H1 (cell line): ENCODE results near the gene RAP1A. TPM values are rescaled to one million over a fixed set of nuclear protein-coding genes. Genes with fewer than 3 reads are reported as not detected.
A peak's percentile ranks its signal among the peaks of the same experiment; 100 is the strongest.

Experiments
- CTCF ChIA-PET: fragments of 300-600 bp; sonication (Branson Sonifier 250); formaldehyde crosslinking; loops from one replicate; lab custom pipeline; 2021; ENCODE audit not compliant: partially characterized antibody; lab: Charles Lee
- POLR2A ChIA-PET: fragments of 300-600 bp; sonication (Branson Sonifier 250); formaldehyde crosslinking; loops from one replicate; lab custom pipeline; 2021; ENCODE audit warnings: inconsistent platforms; ENCODE audit not compliant: partially characterized antibody; lab: Charles Lee
- DNase-seq, 2 experiments: peaks; one replicate each; pipeline versions ENCODE4 v3.0.0 to v3.0.0-alpha.2; 2010 to 2022; ENCODE audit warnings: low spot score in 2 of 2, low read depth in 1 of 2, mixed read lengths in 1 of 2
- FAIRE-seq: peaks from 2 replicates; lab custom pipeline; 2011; peaks lifted over from hg19 to GRCh38; lab: Jason Lieb, UNC
- H2AFZ ChIP-seq: 2 replicates; pipeline ENCODE4 v1.8.1; 2012; ENCODE audit warnings: low read length, inconsistent platforms
- H2AK5ac ChIP-seq: 2 replicates; pipeline ENCODE4 v1.6.1; 2013; ENCODE audit warnings: low read depth, low read length
- H2BK120ac ChIP-seq: replicated peaks from 2 replicates; pipeline ENCODE3; 2013; ENCODE audit warnings: low read depth, low read length, inconsistent platforms
- H2BK12ac ChIP-seq: 2 replicates; pipeline ENCODE4 v1.6.1; 2013; ENCODE audit warnings: low read depth, low read length
- H2BK15ac ChIP-seq: 2 replicates; pipeline ENCODE4 v1.6.1; 2013; ENCODE audit warnings: low read length
- H2BK20ac ChIP-seq: 2 replicates; pipeline ENCODE4 v1.6.1; 2013; ENCODE audit warnings: low read length
- H2BK5ac ChIP-seq: 2 replicates; pipeline ENCODE4 v1.6.1; 2013; ENCODE audit warnings: low read depth, low read length
- H3K14ac ChIP-seq: 2 replicates; pipeline ENCODE4 v1.6.1; 2013; ENCODE audit warnings: inconsistent platforms; ENCODE audit not compliant: insufficient read length
- H3K18ac ChIP-seq: 2 replicates; pipeline ENCODE4 v1.6.1; 2013; ENCODE audit warnings: low read length; ENCODE audit errors: extremely low read depth
- H3K23ac ChIP-seq: 2 replicates; pipeline ENCODE4 v1.6.1; 2013; ENCODE audit warnings: inconsistent platforms; ENCODE audit not compliant: insufficient read length
- H3K23me2 ChIP-seq: 2 replicates; pipeline ENCODE4 v1.6.1; 2013; ENCODE audit warnings: low read depth, low read length
- H3K27ac ChIP-seq: 2 replicates; pipeline ENCODE4 v1.6.1; 2011; ENCODE audit warnings: low read depth, low read length, inconsistent platforms
- H3K27me3 ChIP-seq, 4 experiments: replicated peaks in 1 of 4; 1 replicate in 1 of 4; 2 replicates in 3 of 4; pipeline versions ENCODE4 v1.6.1 to v1.8.1; 2011 to 2013; ENCODE audit warnings: low read length in 3 of 4, mild to moderate bottlenecking in 3 of 4, inconsistent platforms in 2 of 4, mixed read lengths in 2 of 4, moderate library complexity in 1 of 4; ENCODE audit not compliant: control insufficient read depth in 3 of 4, insufficient read depth in 3 of 4; ENCODE audit errors: extremely low read depth in 1 of 4
- H3K36me3 ChIP-seq, 4 experiments: 2 replicates each; pipeline versions ENCODE4 v1.6.1 to v1.8.1; 2011 to 2013; ENCODE audit warnings: mild to moderate bottlenecking in 4 of 4, low read length in 3 of 4, moderate library complexity in 2 of 4, control low read depth in 1 of 4, inconsistent platforms in 1 of 4; ENCODE audit not compliant: insufficient read depth in 4 of 4, control insufficient read depth in 2 of 4
- H3K4ac ChIP-seq: replicated peaks from 2 replicates; pipeline ENCODE3; 2013; ENCODE audit warnings: low read length, low read depth, mixed read lengths, inconsistent platforms; ENCODE audit not compliant: insufficient read length
- H3K4me1 ChIP-seq, 4 experiments: replicated peaks in 1 of 4; 1 replicate in 1 of 4; 2 replicates in 3 of 4; pipeline versions ENCODE4 v1.6.1 to v1.8.1; 2011 to 2013; ENCODE audit warnings: low read length in 3 of 4, inconsistent platforms in 2 of 4, mixed read lengths in 1 of 4; ENCODE audit not compliant: insufficient read depth in 4 of 4, control insufficient read depth in 3 of 4
- H3K4me2 ChIP-seq, 2 experiments: 2 replicates each; pipeline versions ENCODE4 v1.6.1 to v1.8.1; 2011 to 2013; ENCODE audit warnings: low read depth in 2 of 2, low read length in 2 of 2, control low read depth in 1 of 2, inconsistent platforms in 1 of 2, mild to moderate bottlenecking in 1 of 2; ENCODE audit not compliant: insufficient read depth in 1 of 2
- H3K4me3 ChIP-seq, 4 experiments: fragments of 200-600, 300-600 bp in 1 of 4; sonication (generic), shearing (Covaris generic), sonication (Bioruptor Twin) in 1 of 4; 2 replicates each; pipeline versions ENCODE4 v1.5.1 to v1.8.1; 2011 to 2016; ENCODE audit warnings: low read length in 4 of 4, low read depth in 3 of 4, control low read depth in 2 of 4, inconsistent platforms in 2 of 4, mild to moderate bottlenecking in 2 of 4, mixed read lengths in 1 of 4, moderate library complexity in 1 of 4; ENCODE audit not compliant: insufficient read depth in 2 of 4; ENCODE audit errors: extremely low read depth in 1 of 4
- H3K56ac ChIP-seq: replicated peaks from 2 replicates; pipeline ENCODE3; 2013; ENCODE audit warnings: low read depth, mild to moderate bottlenecking, mixed read lengths, low read length, inconsistent platforms; ENCODE audit not compliant: insufficient read length
- H3K79me1 ChIP-seq: 2 replicates; pipeline ENCODE4 v1.6.1; 2013; ENCODE audit warnings: low read depth, low read length, control low read depth
- H3K79me2 ChIP-seq, 2 experiments: 2 replicates each; pipeline versions ENCODE4 v1.6.1 to v1.8.1; 2012 to 2013; ENCODE audit warnings: low read length in 2 of 2, mild to moderate bottlenecking in 2 of 2, inconsistent platforms in 1 of 2; ENCODE audit not compliant: insufficient read depth in 2 of 2, control insufficient read depth in 1 of 2
- H3K9ac ChIP-seq, 4 experiments: replicated peaks in 1 of 4; 1 replicate in 1 of 4; 2 replicates in 3 of 4; pipeline versions ENCODE4 v1.6.1 to v1.8.1; 2011 to 2013; ENCODE audit warnings: low read depth in 3 of 4, low read length in 3 of 4, control low read depth in 2 of 4, mild to moderate bottlenecking in 2 of 4, moderate library complexity in 2 of 4, inconsistent platforms in 1 of 4; ENCODE audit errors: extremely low read depth in 1 of 4
- H3K9me3 ChIP-seq, 2 experiments: 2 replicates each; pipeline versions ENCODE4 v1.6.1 to v1.8.1; 2012 to 2013; ENCODE audit warnings: mild to moderate bottlenecking in 2 of 2, moderate library complexity in 2 of 2, control low read depth in 1 of 2, inconsistent platforms in 1 of 2, low read depth in 1 of 2, low read length in 1 of 2, mixed read lengths in 1 of 2; ENCODE audit not compliant: insufficient read depth in 2 of 2
- H4K20me1 ChIP-seq, 2 experiments: replicated peaks in 1 of 2; 2 replicates each; pipeline versions ENCODE3 to v1.8.1; 2011 to 2013; ENCODE audit warnings: inconsistent platforms in 2 of 2, low read length in 2 of 2, mild to moderate bottlenecking in 1 of 2; ENCODE audit not compliant: insufficient read depth in 2 of 2, control insufficient read depth in 1 of 2
- H4K5ac ChIP-seq: 2 replicates; pipeline ENCODE4 v1.6.1; 2013; ENCODE audit warnings: low read length, low read depth, mixed read lengths, inconsistent platforms; ENCODE audit not compliant: insufficient read length
- H4K8ac ChIP-seq: 2 replicates; pipeline ENCODE4 v1.8.0; 2013; ENCODE audit warnings: mild to moderate bottlenecking, moderate library complexity, low read length, inconsistent platforms; ENCODE audit not compliant: insufficient read depth; ENCODE audit errors: extremely low read depth
- H4K91ac ChIP-seq: replicated peaks from 2 replicates; pipeline ENCODE3; 2013; ENCODE audit warnings: low read length, mixed read lengths, inconsistent platforms; ENCODE audit not compliant: insufficient read length
- SAP30 ChIP-seq: fragments of 300-600 bp; sonication (generic); IDR thresholded peaks from 2 replicates; pipeline ENCODE4 v1.7.1; 2012; ENCODE audit warnings: low read length, moderate library complexity, mild to moderate bottlenecking, inconsistent platforms; ENCODE audit not compliant: insufficient read depth, insufficient replicate concordance
- WGBS, 2 experiments: shearing (Covaris generic) in 1 of 2; methylation state at CpG; one replicate each; pipeline versions ENCODE4 v1.1.6 to v1.1.7; 2013 to 2015; ENCODE audit warnings: low lambda C conversion rate in 2 of 2, mixed read lengths in 2 of 2, inconsistent platforms in 1 of 2, low coverage in 1 of 2, missing lambda C conversion rate in 1 of 2; ENCODE audit not compliant: insufficient replicate concordance in 2 of 2, insufficient coverage in 1 of 2, insufficient read length in 1 of 2; ENCODE audit errors: extremely low coverage in 1 of 2, missing lambda C conversion rate in 1 of 2; 5-methylcytosine and 5-hydroxymethylcytosine counted together
- polyA plus RNA-seq, 7 experiments: library from polyadenylated mRNA; depleted of rRNA in 3 of 7; stranded (reverse) in 5 of 7; unstranded in 2 of 7; fragments of >200 nt in 5 of 7; fragments of 200-250 nt in 2 of 7; gene quantifications; 1 replicate in 5 of 7; 2 replicates in 1 of 7; 4 replicates in 1 of 7; pipeline versions ENCODE4 v1.2.1 to v1.2.3, GENCODE V29; 2011 to 2013; ENCODE audit warnings: missing spikeins in 2 of 7, mixed read lengths in 2 of 7
- total RNA-seq: library from RNA; stranded (reverse); fragmentation: NEBNext Ultra II Directional; extraction: Animal tissue kit (Norgen Biotek cat#: 25700); gene quantifications from 2 replicates; pipeline ENCODE4 v1.2.1, GENCODE V29; 2021
- TF ChIP-seq, protein P1 (sequence below), 3 experiments: IDR thresholded peaks; 1 replicate in 2 of 3; 2 replicates in 1 of 3; pipeline versions ENCODE4 v1.5.1 to v1.6.1; 2011; ENCODE audit warnings: low read length in 3 of 3, mild to moderate bottlenecking in 3 of 3, inconsistent platforms in 2 of 3, low read depth in 1 of 3, moderate library complexity in 1 of 3; ENCODE audit not compliant: insufficient read depth in 1 of 3; ENCODE audit errors: control extremely low read depth in 1 of 3

Gene RAP1A
- total and polyA plus RNA-seq, 2 of the 8 experiments (the other 6 are each of a cell fraction or from before 2014, with no cell fraction given) = 10.9 to 35.8 TPM

DNA sequence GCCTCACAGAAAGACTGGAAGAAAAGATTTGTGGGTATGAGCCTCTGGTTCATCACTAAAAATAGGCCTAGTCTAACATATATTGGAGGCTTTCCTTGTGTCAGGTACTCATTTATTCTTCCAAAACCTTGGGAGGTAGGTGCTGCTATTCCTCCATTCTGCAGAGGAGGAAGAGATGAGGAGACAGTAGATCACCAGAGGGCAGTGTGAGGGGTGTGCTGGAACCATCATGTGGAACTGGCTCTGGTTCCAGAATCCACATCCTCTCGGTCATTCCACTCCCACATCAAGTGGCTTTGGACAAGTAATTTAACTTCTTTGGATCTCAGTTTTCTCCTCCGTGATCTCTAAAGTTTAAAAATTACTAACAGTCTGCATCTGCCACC, 127.0 kb downstream of the RAP1A start:
- TF ChIP-seq SAP30 = no peak
- TF ChIP-seq, protein P1, sequence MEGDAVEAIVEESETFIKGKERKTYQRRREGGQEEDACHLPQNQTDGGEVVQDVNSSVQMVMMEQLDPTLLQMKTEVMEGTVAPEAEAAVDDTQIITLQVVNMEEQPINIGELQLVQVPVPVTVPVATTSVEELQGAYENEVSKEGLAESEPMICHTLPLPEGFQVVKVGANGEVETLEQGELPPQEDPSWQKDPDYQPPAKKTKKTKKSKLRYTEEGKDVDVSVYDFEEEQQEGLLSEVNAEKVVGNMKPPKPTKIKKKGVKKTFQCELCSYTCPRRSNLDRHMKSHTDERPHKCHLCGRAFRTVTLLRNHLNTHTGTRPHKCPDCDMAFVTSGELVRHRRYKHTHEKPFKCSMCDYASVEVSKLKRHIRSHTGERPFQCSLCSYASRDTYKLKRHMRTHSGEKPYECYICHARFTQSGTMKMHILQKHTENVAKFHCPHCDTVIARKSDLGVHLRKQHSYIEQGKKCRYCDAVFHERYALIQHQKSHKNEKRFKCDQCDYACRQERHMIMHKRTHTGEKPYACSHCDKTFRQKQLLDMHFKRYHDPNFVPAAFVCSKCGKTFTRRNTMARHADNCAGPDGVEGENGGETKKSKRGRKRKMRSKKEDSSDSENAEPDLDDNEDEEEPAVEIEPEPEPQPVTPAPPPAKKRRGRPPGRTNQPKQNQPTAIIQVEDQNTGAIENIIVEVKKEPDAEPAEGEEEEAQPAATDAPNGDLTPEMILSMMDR (IDR thresholded peaks at IDR 0.05; ENCODE audit: control extremely low read depth in 1 of 3, insufficient read depth in 1 of 3, low read depth in 1 of 3, low read length in 3 of 3) = peak in 1 of 3 experiments; percentile 7; a peak in 1 of 4 replicates
- H3K79me1 ChIP-seq = no peaks in the 10 kb centered on the region
- no peak overlapping the region for H3K56ac ChIP-seq
- ChIA-PET CTCF (interaction anchor here (0.6 to 42.0 kb wide), 23 partner anchors 2 to 1941 kb away, joined by 3 to 1070 read pairs (median 4); partner anchors contain the start of genes DDX20, INKA2 and RAP1A), POLR2A (interaction anchor here (0.7 to 19.0 kb wide), 7 partner anchors 9 to 33 kb away, joined by 3 to 343 read pairs (median 5); partner anchors contain the start of gene DDX20)
- no peak overlapping the region for H3K14ac ChIP-seq
- no peak overlapping the region for H2BK120ac ChIP-seq
- H3K9ac ChIP-seq = no peak overlapping the region
- H2AFZ ChIP-seq = no peak overlapping the region
- H3K27me3 ChIP-seq = no peaks in the 10 kb centered on the region; a peak in 2 of 7 replicates
- 88% methylated on average over 2 of the region's 2 CpGs; no CpG with 5 or more reads in 1 of the 2 experiments for WGBS, 2 experiments
- H4K20me1 ChIP-seq = no peaks in the 10 kb centered on the region
- FAIRE-seq (no peak), DNase-seq (no peak)
- no peak overlapping the region for H3K27ac ChIP-seq
- H4K5ac ChIP-seq = no peak overlapping the region
- no peak overlapping the region for H2BK5ac ChIP-seq
- no peaks in the 10 kb centered on the region for H3K23me2 ChIP-seq
- H3K18ac ChIP-seq = no peak overlapping the region
- no peaks in the 10 kb centered on the region for H3K36me3 ChIP-seq
- H2AK5ac ChIP-seq = no peak overlapping the region
- no peak overlapping the region for H3K4me3 ChIP-seq
- H3K9me3 ChIP-seq = no peaks in the 10 kb centered on the region
- no peak overlapping the region for H2BK20ac ChIP-seq
- H3K79me2 ChIP-seq = no peaks in the 10 kb centered on the region
- no peak overlapping the region for H3K23ac ChIP-seq
- H2BK12ac ChIP-seq = no peak overlapping the region
- H3K4ac ChIP-seq = no peak overlapping the region
- no peak overlapping the region for H3K4me2 ChIP-seq
- H3K4me1 ChIP-seq = peaks cover 0 to 3% (median 0%) of the 10 kb centered on the region in 4 experiments; a peak in 4 of 7 replicates
- no peak overlapping the region for H4K8ac ChIP-seq
- no peak overlapping the region for H2BK15ac ChIP-seq
- no peak overlapping the region for H4K91ac ChIP-seq
